Right lobe of liver (tissue), 6 donors: ENCODE results near the gene SLC35C1. TPM values are rescaled to one million over a fixed set of nuclear protein-coding genes. Genes with fewer than 3 reads are reported as not detected.

Experiments
- ATAC-seq, 4 donors: fragments of 200-7000 bp; cut with Tn5 transposase; one replicate each; pipeline ENCODE4 v1.9.1; 2020; ENCODE audit warnings: mild to moderate bottlenecking in 4 of 4, moderate library complexity in 4 of 4
- DNase-seq, 3 donors: peaks; one replicate each; pipeline ENCODE4 v3.0.0-alpha.2; 2020
- H3K27ac ChIP-seq, 3 donors: fragments of 200-600 bp; one replicate each; pipeline ENCODE4 v1.8.0; 2022
- H3K27me3 ChIP-seq, 2 donors: fragments of 200-600 bp; one replicate each; pipeline ENCODE4 v1.8.0; 2022
- H3K36me3 ChIP-seq, 4 donors: fragments of 200-600 bp; sonication (generic) in 1 of 4; one replicate each; pipeline versions ENCODE4 v1.5.1 to v1.8.0; 2017 to 2022; ENCODE audit warnings: control low read depth in 1 of 4
- H3K4me1 ChIP-seq, 4 donors: fragments of 200-600 bp; sonication (generic) in 1 of 4; one replicate each; pipeline versions ENCODE4 v1.5.1 to v1.8.0; 2017 to 2022; ENCODE audit warnings: control low read depth in 1 of 4
- H3K4me3 ChIP-seq, 3 donors: fragments of 200-600 bp; one replicate each; pipeline ENCODE4 v1.8.0; 2022
- H3K9me3 ChIP-seq, 4 donors: fragments of 200-600 bp; sonication (generic) in 1 of 4; one replicate each; pipeline versions ENCODE4 v1.5.1 to v1.8.0; 2017 to 2022; ENCODE audit warnings: control low read depth in 1 of 4
- CTCF ChIP-seq, 4 donors: fragments of 200-600 bp in 3 of 4; fragments of 450-650 bp in 1 of 4; IDR thresholded peaks; one replicate each; pipeline versions ENCODE4 v1.5.1 to v1.8.0; 2016 to 2022; ENCODE audit warnings: antibody characterized with exemption in 4 of 4, mild to moderate bottlenecking in 2 of 4
- POLR2A ChIP-seq: fragments of 450-650 bp; IDR thresholded peaks from one replicate; pipeline ENCODE4 v1.6.1; 2017; ENCODE audit warnings: antibody characterized with exemption, mild to moderate bottlenecking
- WGBS: methylation state at CpG from one replicate; pipeline ENCODE4 v1.1.6; 2018; ENCODE audit warnings: low coverage, low lambda C conversion rate; ENCODE audit not compliant: insufficient coverage; ENCODE audit errors: missing lambda C conversion rate; 5-methylcytosine and 5-hydroxymethylcytosine counted together
- intact Hi-C, 2 donors: fragments of 100-400 bp; cut with DNase I; formaldehyde crosslinking; loops; one replicate each; pipeline versions ENCODE4 v1.11.2 to v1.14.1; 2022
- total RNA-seq, 6 experiments: library from RNA; depleted of rRNA in 2 of 6; stranded (reverse); fragments of >200 nt in 2 of 6; fragmentation: NEBNext Ultra II Directional in 3 of 6; extraction: Animal tissue kit (Norgen Biotek cat#: 25700) in 3 of 6; gene quantifications; one replicate each; pipeline versions ENCODE4 v1.1.0 to v1.2.4, GENCODE V29; 2016 to 2023
- donor health status: DM: no; HTN: yes; CAD: no.
- donor health status: DM: no; HTN: no; CAD: no.
- donor health status: DM: no; HTN: no; CAD: no.
- donor health status: DM: no; HTN: yes; CAD: no.
- donor health status: DM: no; HTN: yes; CAD: no.

Gene SLC35C1
- total RNA-seq, 6 experiments from 2014 or later: 11.6 to 134 (median 83.9) TPM

- intact Hi-C loops: no loop called here
- Histone ChIP-seq H3K27me3 (no peaks in the 10 kb centered on the region), H3K9me3 (no peaks in the 10 kb centered on the region), H3K27ac (peak overlapping the region; percentile 91 to 93 (median 93)), H3K4me1 (peaks cover 0 to 78% (median 27%) of the 10 kb centered on the region in 4 donors), H3K36me3 (no peaks in the 10 kb centered on the region), H3K4me3 (peak overlapping the region; percentile 87 to 92 (median 91))
- TF ChIP-seq POLR2A (no peak), CTCF (IDR thresholded peaks at IDR 0.05) (peak in 1 of 4 donors; percentile 7)
- DNase-seq (peak in 2 of 3 donors; percentile 41 to 54), ATAC-seq (peak; percentile 2 to 17 (median 3))
- WGBS: 2% methylated on average over 7 of the region's 16 CpGs
These were observed 43.0 kb downstream of the SLC35C1 start for GRCh38 chr11:45847911-45848316.

GRCh38 chr11:45848654-45849081 lies 43.7 kb downstream of the SLC35C1 start:
- intact Hi-C loops: no loop called here
- H3K9me3 ChIP-seq: no peaks in the 10 kb centered on the region
- DNase-seq: peak in 1 of 3 donors; percentile 66
- no peaks in the 10 kb centered on the region for H3K36me3 ChIP-seq
- WGBS: 23% methylated on average over 5 of the region's 8 CpGs
- no peaks in the 10 kb centered on the region for H3K27me3 ChIP-seq
- ATAC-seq: peak; percentile 9 to 53 (median 21)
- H3K4me3 ChIP-seq: peak overlapping the region; percentile 87 to 92 (median 91)
- peaks cover 0 to 82% (median 31%) of the 10 kb centered on the region in 4 donors for H3K4me1 ChIP-seq
- H3K27ac ChIP-seq: peak overlapping the region; percentile 91 to 93 (median 93)
- peak; percentile 59 for TF ChIP-seq POLR2A
- no peak for TF ChIP-seq CTCF (IDR thresholded peaks at IDR 0.05)

GRCh38 chr11:45850446-45850845 lies 45.5 kb downstream of the SLC35C1 start:
- TF ChIP-seq POLR2A (no peak), CTCF (IDR thresholded peaks at IDR 0.05) (no peak)
- Histone ChIP-seq H3K27ac (peak overlapping the region in 2 of 3 donors; percentile 91 to 93), H3K9me3 (no peaks in the 10 kb centered on the region), H3K4me3 (peak overlapping the region in 1 of 3 donors; percentile 91), H3K36me3 (no peaks in the 10 kb centered on the region), H3K27me3 (no peaks in the 10 kb centered on the region), H3K4me1 (peaks cover 0 to 77% (median 34%) of the 10 kb centered on the region in 4 donors)
- 27% methylated on average over 2 of the region's 2 CpGs for WGBS
- ATAC-seq (no peak), DNase-seq (no peak)
- intact Hi-C loops: no loop called here

- Histone ChIP-seq H3K36me3 (peaks cover 0 to 5% (median 3%) of the 10 kb centered on the region in 4 donors), H3K4me3 (no peak overlapping the region), H3K27me3 (no peaks in the 10 kb centered on the region), H3K27ac (peak overlapping the region; percentile 15 to 93 (median 91)), H3K9me3 (no peaks in the 10 kb centered on the region), H3K4me1 (peaks cover 0 to 77% (median 35%) of the 10 kb centered on the region in 4 donors)
- DNase-seq (no peak), ATAC-seq (no peak)
- 44% methylated on average over 2 of the region's 2 CpGs for WGBS
- TF ChIP-seq CTCF (IDR thresholded peaks at IDR 0.05): no peak
- TF ChIP-seq POLR2A: no peak
- intact Hi-C loops: no loop called here
These were observed 46.3 kb downstream of the SLC35C1 start for GRCh38 chr11:45851228-45851627.
